IMR-90 (cell line): ENCODE measurements around the gene DGKG. TPM values are rescaled to one million over a fixed set of nuclear protein-coding genes. Genes with fewer than 3 reads are reported as not detected.

Experiments
- ATAC-seq: fragments of 200-7000 bp; cut with Tn5 transposase; 2 replicates; pipeline ENCODE4 v1.9.1; 2020; ENCODE audit warnings: low read depth, mild to moderate bottlenecking, moderate library complexity
- BruUV-seq: library from RNA; stranded (reverse); fragments of 400-500 nt; replicated peaks from 2 replicates; lab custom pipeline; 2021; lab: Mats Ljungman, UMichigan
- CTCF ChIA-PET: fragments of 300-600 bp; formaldehyde crosslinking; extraction: SDS; loops from one replicate; lab custom pipeline; 2021; ENCODE audit warnings: antibody characterized with exemption; lab: Yijun Ruan, JAX
- POLR2A ChIA-PET: fragments of 300-600 bp; sonication (Branson Sonifier 250); formaldehyde crosslinking; loops from one replicate; lab custom pipeline; 2022; ENCODE audit warnings: antibody characterized with exemption; ENCODE audit not compliant: unreplicated experiment; lab: Charles Lee
- DNase-seq: peaks from one replicate; pipeline ENCODE4 v3.0.0; 2013
- H2AFZ ChIP-seq: replicated peaks from 2 replicates; pipeline ENCODE3; 2013; ENCODE audit warnings: low read length, mild to moderate bottlenecking; ENCODE audit not compliant: poor library complexity
- H2AK5ac ChIP-seq: 2 replicates; pipeline ENCODE4 v1.6.1; 2013; ENCODE audit warnings: low read depth, low read length, inconsistent platforms
- H2AK9ac ChIP-seq: replicated peaks from 2 replicates; pipeline ENCODE3; 2013; ENCODE audit warnings: mild to moderate bottlenecking, low read depth, low read length, moderate library complexity; ENCODE audit not compliant: poor library complexity
- H2BK120ac ChIP-seq: 2 replicates; pipeline ENCODE4 v1.6.1; 2013; ENCODE audit warnings: low read depth, low read length, inconsistent platforms
- H2BK15ac ChIP-seq: 3 replicates; pipeline ENCODE4 v1.6.1; 2013; ENCODE audit warnings: low read depth, low read length, inconsistent platforms
- H2BK20ac ChIP-seq: 2 replicates; pipeline ENCODE4 v1.6.1; 2013; ENCODE audit warnings: low read depth, mild to moderate bottlenecking, inconsistent platforms, low read length, moderate library complexity
- H2BK5ac ChIP-seq: 2 replicates; pipeline ENCODE4 v1.6.1; 2013; ENCODE audit warnings: mild to moderate bottlenecking, low read depth, low read length, inconsistent platforms; ENCODE audit not compliant: poor library complexity, severe bottlenecking
- H3K14ac ChIP-seq: replicated peaks from 2 replicates; pipeline ENCODE4 v1.6.1; 2013; ENCODE audit warnings: low read depth, low read length, inconsistent platforms
- H3K18ac ChIP-seq: 2 replicates; pipeline ENCODE4 v1.6.1; 2013; ENCODE audit warnings: low read depth, low read length, control low read depth
- H3K23ac ChIP-seq: 2 replicates; pipeline ENCODE4 v1.6.1; 2013; ENCODE audit warnings: low read depth, low read length, inconsistent platforms
- H3K27ac ChIP-seq: 2 replicates; pipeline ENCODE4 v1.5.1; 2013; ENCODE audit warnings: mild to moderate bottlenecking, control low read depth, low read length; ENCODE audit not compliant: insufficient read depth
- H3K27me3 ChIP-seq: 2 replicates; pipeline ENCODE4 v1.6.1; 2013; ENCODE audit warnings: low read length; ENCODE audit not compliant: control insufficient read depth, insufficient read depth
- H3K36me3 ChIP-seq: 2 replicates; pipeline ENCODE4 v1.6.1; 2013; ENCODE audit warnings: low read length, mixed read lengths; ENCODE audit not compliant: control insufficient read depth, insufficient read depth
- H3K4ac ChIP-seq: 2 replicates; pipeline ENCODE4 v1.6.1; 2013; ENCODE audit warnings: low read depth, low read length, inconsistent platforms
- H3K4me1 ChIP-seq: 2 replicates; pipeline ENCODE4 v1.6.1; 2013; ENCODE audit warnings: low read length, mixed read lengths; ENCODE audit not compliant: control insufficient read depth, insufficient read depth
- H3K4me2 ChIP-seq: 2 replicates; pipeline ENCODE4 v1.6.1; 2013; ENCODE audit warnings: low read depth, mild to moderate bottlenecking, control low read depth, low read length, moderate library complexity
- H3K4me3 ChIP-seq: 2 replicates; pipeline ENCODE4 v1.5.1; 2013; ENCODE audit warnings: low read depth, mild to moderate bottlenecking, control low read depth, low read length, moderate library complexity; ENCODE audit not compliant: insufficient read depth
- H3K56ac ChIP-seq: 2 replicates; pipeline ENCODE4 v1.6.1; 2013; ENCODE audit warnings: low read length, inconsistent platforms; ENCODE audit not compliant: insufficient read depth; ENCODE audit errors: extremely low read depth
- H3K79me1 ChIP-seq, 2 experiments: 2 replicates each; pipeline ENCODE4 v1.6.1; 2013; ENCODE audit warnings: low read length in 2 of 2, inconsistent platforms in 1 of 2, low read depth in 1 of 2
- H3K9ac ChIP-seq: 2 replicates; pipeline ENCODE4 v1.6.1; 2013; ENCODE audit warnings: low read depth, low read length, control low read depth
- H3K9me1 ChIP-seq: 2 replicates; pipeline ENCODE4 v1.6.1; 2013; ENCODE audit warnings: low read length, inconsistent platforms; ENCODE audit not compliant: insufficient read depth
- H3K9me3 ChIP-seq: 2 replicates; pipeline ENCODE4 v1.6.1; 2013; ENCODE audit warnings: low read length; ENCODE audit not compliant: control insufficient read depth, insufficient read depth
- H4K20me1 ChIP-seq: 2 replicates; pipeline ENCODE4 v1.6.1; 2013; ENCODE audit warnings: low read length, inconsistent platforms; ENCODE audit not compliant: insufficient read depth
- H4K5ac ChIP-seq: 2 replicates; pipeline ENCODE4 v1.6.1; 2013; ENCODE audit warnings: mild to moderate bottlenecking, low read depth, low read length, control low read depth
- H4K8ac ChIP-seq, 2 experiments: 2 replicates each; pipeline ENCODE4 v1.6.1; 2013; ENCODE audit warnings: low read depth in 2 of 2, low read length in 2 of 2, control low read depth in 1 of 2, inconsistent platforms in 1 of 2
- H4K91ac ChIP-seq: 2 replicates; pipeline ENCODE4 v1.6.1; 2013; ENCODE audit warnings: low read depth, low read length, inconsistent platforms; ENCODE audit not compliant: insufficient read depth
- BHLHE40 ChIP-seq: fragments of 150-350 bp; IDR thresholded peaks from 2 replicates; pipeline ENCODE4 v1.6.1; 2016; ENCODE audit warnings: mild to moderate bottlenecking, low read depth, low read length
- CEBPB ChIP-seq: IDR thresholded peaks from 2 replicates; pipeline ENCODE4 v1.6.1; 2012; ENCODE audit warnings: low read depth, low read length, improper control_type of control experiment
- MAFK ChIP-seq: IDR thresholded peaks from 2 replicates; pipeline ENCODE4 v1.6.1; 2012; ENCODE audit warnings: low read depth, low read length, improper control_type of control experiment
- MAZ ChIP-seq: IDR thresholded peaks from 2 replicates; pipeline ENCODE4 v1.6.1; 2012; ENCODE audit warnings: low read depth, mild to moderate bottlenecking, low read length, improper control_type of control experiment, moderate library complexity, borderline replicate concordance
- POLR2A ChIP-seq: IDR thresholded peaks from 2 replicates; pipeline ENCODE4 v1.6.1; 2012; ENCODE audit warnings: mild to moderate bottlenecking, low read depth, low read length
- RCOR1 ChIP-seq: IDR thresholded peaks from 2 replicates; pipeline ENCODE4 v1.6.1; 2012; ENCODE audit warnings: mild to moderate bottlenecking, low read length, improper control_type of control experiment; ENCODE audit not compliant: insufficient replicate concordance
- RFX5 ChIP-seq: IDR thresholded peaks from 2 replicates; pipeline ENCODE4 v1.8.0; 2012; ENCODE audit warnings: low read depth, mild to moderate bottlenecking, low read length, moderate library complexity
- SMC3 ChIP-seq: fragments of 150-350 bp; IDR thresholded peaks from 2 replicates; pipeline ENCODE4 v1.6.1; 2016; ENCODE audit warnings: low read depth, mild to moderate bottlenecking, antibody characterized with exemption, low read length, moderate library complexity
- dilution Hi-C: fragments of 300-500 bp; cut with HindIII; formaldehyde crosslinking; loops from one replicate; pipeline ENCODE4 v1.14.3; 2018; ENCODE audit warnings: low sequenced_read_pairs; ENCODE audit not compliant: unreplicated experiment
- in situ Hi-C: fragments of 300-500 bp; cut with MboI; formaldehyde crosslinking; loops from 3 replicates; pipeline ENCODE4 v1.14.3; 2019; ENCODE audit warnings: low sequenced_read_pairs, inconsistent platforms, mixed read lengths
- intact Hi-C: fragments of 100-400 bp; cut with micrococcal nuclease; formaldehyde crosslinking; loops from 2 replicates; pipeline ENCODE4 v1.10.0; 2022
- polyA plus RNA-seq, 3 experiments: library from polyadenylated mRNA; depleted of rRNA; stranded (reverse); fragments of >200 nt; gene quantifications; 2 replicates each; pipeline ENCODE4 v1.2.3, GENCODE V29; 2012; ENCODE audit warnings: low replicate concordance in 1 of 3
- total RNA-seq: library from RNA; depleted of rRNA; stranded (reverse); fragments of >200 nt; gene quantifications from 2 replicates; pipeline ENCODE4 v1.2.3, GENCODE V29; 2012
- TF ChIP-seq, protein P1 (sequence below): fragments of 150-350 bp; IDR thresholded peaks from 2 replicates; pipeline ENCODE4 v1.6.1; 2017; ENCODE audit warnings: mild to moderate bottlenecking, antibody characterized with exemption, low read length, low read depth

The DGKG gene
- total and polyA plus RNA-seq, 2 of the 4 experiments (the other 2 are of a cell fraction), result 1.2 to 4.1 TPM

DNA sequence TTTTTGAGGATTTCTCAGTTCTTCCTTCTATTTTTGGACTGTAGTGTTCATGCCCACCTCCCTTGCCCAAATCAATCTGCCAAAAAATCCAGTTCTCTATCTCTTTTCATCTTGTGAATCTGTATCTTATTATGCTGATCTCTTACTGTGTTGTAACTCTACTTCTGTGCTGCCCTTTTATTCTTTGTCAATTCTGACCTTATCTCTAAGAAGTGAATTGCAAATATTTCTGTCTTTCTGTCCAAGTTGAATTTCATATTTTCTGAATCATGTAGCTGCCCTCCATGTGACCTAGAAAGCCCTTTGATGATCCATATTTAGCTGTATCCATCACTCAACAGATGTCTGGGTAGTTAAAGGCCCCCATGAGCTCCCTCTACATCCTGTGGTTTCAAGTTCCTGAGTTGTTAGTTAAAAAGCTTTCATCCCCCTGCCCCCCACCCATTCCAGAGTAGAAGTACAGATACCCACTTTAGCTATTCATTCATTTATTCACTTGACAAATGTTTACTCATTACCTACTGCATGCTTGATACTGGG is 219.6 kb downstream of the DGKG start:
- Histone ChIP-seq H4K8ac (no peak overlapping the region), H4K5ac (no peak overlapping the region), H3K56ac (no peak overlapping the region), H2AFZ (no peak overlapping the region), H2AK9ac (no peak overlapping the region), H3K36me3 (no peaks in the 10 kb centered on the region), H2BK20ac (no peak overlapping the region), H3K4me2 (no peak overlapping the region), H2BK120ac (no peak overlapping the region), H3K4me3 (no peak overlapping the region), H3K9me3 (no peaks in the 10 kb centered on the region), H3K9ac (no peak overlapping the region), H2BK15ac (no peak overlapping the region), H2AK5ac (no peak overlapping the region), H3K4ac (no peak overlapping the region), H3K79me1 (no peaks in the 10 kb centered on the region), H3K4me1 (no peaks in the 10 kb centered on the region), H4K91ac (no peak overlapping the region), H3K9me1 (no peaks in the 10 kb centered on the region), H3K14ac (no peak overlapping the region), H3K23ac (no peak overlapping the region), H4K20me1 (no peaks in the 10 kb centered on the region), H3K27me3 (peaks cover 23% of the 10 kb centered on the region), H3K27ac (no peak overlapping the region), H3K18ac (no peak overlapping the region), H2BK5ac (no peak overlapping the region)
- in situ Hi-C loops (no loop called here), dilution Hi-C loops (no loop called here), intact Hi-C loops (no loop called here)
- no TSS peak for BruUV-seq
- no peak for ATAC-seq
- no peak for DNase-seq
- POLR2A ChIA-PET, result no interaction called here
- TF ChIP-seq MAFK (no peak), RCOR1 (no peak), BHLHE40 (no peak), MAZ (no peak), SMC3 (no peak), CEBPB (no peak), POLR2A (no peak), RFX5 (no peak)
- TF ChIP-seq, protein P1, sequence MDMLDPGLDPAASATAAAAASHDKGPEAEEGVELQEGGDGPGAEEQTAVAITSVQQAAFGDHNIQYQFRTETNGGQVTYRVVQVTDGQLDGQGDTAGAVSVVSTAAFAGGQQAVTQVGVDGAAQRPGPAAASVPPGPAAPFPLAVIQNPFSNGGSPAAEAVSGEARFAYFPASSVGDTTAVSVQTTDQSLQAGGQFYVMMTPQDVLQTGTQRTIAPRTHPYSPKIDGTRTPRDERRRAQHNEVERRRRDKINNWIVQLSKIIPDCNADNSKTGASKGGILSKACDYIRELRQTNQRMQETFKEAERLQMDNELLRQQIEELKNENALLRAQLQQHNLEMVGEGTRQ, result no peak
- CTCF ChIA-PET, result interaction anchor here (0.6 kb wide), 1 partner anchor 21 kb away, joined by 3 read pairs; no protein-coding TSS in a partner anchor
